Measurements from ENCODE around the gene PPP2R5C. TPM values are rescaled to one million over a fixed set of nuclear protein-coding genes. Genes with fewer than 3 reads are reported as not detected.

Gene PPP2R5C
- total RNA-seq, 3 donors from 2014 or later: 160 to 180 (median 173) TPM

GRCh38 chr14:101939646-101940170 lies 178.2 kb downstream of the PPP2R5C start:
- H3K36me3 Mint-ChIP-seq (ENCODE audit: insufficient read depth): no peaks in the 10 kb centered on the region
- no peak for DNase-seq
- no peak overlapping the region for H3K4me3 Mint-ChIP-seq
- peaks cover 39% of the 10 kb centered on the region for H3K27me3 Mint-ChIP-seq (ENCODE audit: low read depth)
- H3K4me1 Mint-ChIP-seq (ENCODE audit: low read depth): no peaks in the 10 kb centered on the region
- no peak for ATAC-seq
- H3K9me3 Mint-ChIP-seq: no peaks in the 10 kb centered on the region

DNA sequence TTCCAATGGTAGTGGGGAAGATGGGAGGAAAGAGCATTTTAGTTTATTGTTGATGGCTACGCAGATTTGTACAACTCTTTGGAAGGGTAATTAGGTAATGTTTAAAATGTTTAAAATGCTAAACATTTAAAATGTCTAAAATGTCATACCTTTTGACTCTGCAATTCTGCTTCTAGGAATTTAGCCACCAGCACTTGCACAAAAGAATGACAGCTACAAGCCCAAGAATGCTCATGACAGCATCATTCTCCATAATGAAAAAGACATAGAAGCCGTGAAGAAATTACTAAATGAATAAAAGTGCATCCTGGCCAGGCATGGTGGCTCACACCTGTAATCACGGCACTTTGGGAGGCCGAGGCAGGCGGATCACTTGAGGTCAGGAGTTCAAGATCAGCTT lies 182.9 kb downstream of the PPP2R5C start:
- H3K4me3 Mint-ChIP-seq: no peak overlapping the region

GRCh38 chr14:101945171-101945570 lies 183.7 kb downstream of the PPP2R5C start:
- Mint-ChIP-seq H3K9me3 (no peaks in the 10 kb centered on the region), H3K4me1 (ENCODE audit: low read depth) (peaks cover 13% of the 10 kb centered on the region), H3K36me3 (ENCODE audit: insufficient read depth) (no peaks in the 10 kb centered on the region), H3K4me3 (peak overlapping the region; percentile 19), H3K27me3 (ENCODE audit: low read depth) (peaks cover 45% of the 10 kb centered on the region)
- ATAC-seq: no peak
- no peak for DNase-seq

More for the DNA sequence above, 182.9 kb downstream of the PPP2R5C start:
- Mint-ChIP-seq H3K36me3 (ENCODE audit: insufficient read depth) (no peaks in the 10 kb centered on the region), H3K9me3 (no peaks in the 10 kb centered on the region), H3K27me3 (ENCODE audit: low read depth) (peaks cover 46% of the 10 kb centered on the region), H3K4me1 (ENCODE audit: low read depth) (peaks cover 12% of the 10 kb centered on the region)
- ATAC-seq (no peak), DNase-seq (no peak)

- DNase-seq (no peak), ATAC-seq (peak; percentile 8)
- Mint-ChIP-seq H3K36me3 (ENCODE audit: insufficient read depth) (no peaks in the 10 kb centered on the region), H3K4me1 (ENCODE audit: low read depth) (peaks cover 13% of the 10 kb centered on the region), H3K27me3 (ENCODE audit: low read depth) (peaks cover 34% of the 10 kb centered on the region), H3K4me3 (peak overlapping the region; percentile 95), H3K9me3 (no peaks in the 10 kb centered on the region)
These were observed 186.0 kb downstream of the PPP2R5C start for GRCh38 chr14:101947577-101947903.

DNA sequence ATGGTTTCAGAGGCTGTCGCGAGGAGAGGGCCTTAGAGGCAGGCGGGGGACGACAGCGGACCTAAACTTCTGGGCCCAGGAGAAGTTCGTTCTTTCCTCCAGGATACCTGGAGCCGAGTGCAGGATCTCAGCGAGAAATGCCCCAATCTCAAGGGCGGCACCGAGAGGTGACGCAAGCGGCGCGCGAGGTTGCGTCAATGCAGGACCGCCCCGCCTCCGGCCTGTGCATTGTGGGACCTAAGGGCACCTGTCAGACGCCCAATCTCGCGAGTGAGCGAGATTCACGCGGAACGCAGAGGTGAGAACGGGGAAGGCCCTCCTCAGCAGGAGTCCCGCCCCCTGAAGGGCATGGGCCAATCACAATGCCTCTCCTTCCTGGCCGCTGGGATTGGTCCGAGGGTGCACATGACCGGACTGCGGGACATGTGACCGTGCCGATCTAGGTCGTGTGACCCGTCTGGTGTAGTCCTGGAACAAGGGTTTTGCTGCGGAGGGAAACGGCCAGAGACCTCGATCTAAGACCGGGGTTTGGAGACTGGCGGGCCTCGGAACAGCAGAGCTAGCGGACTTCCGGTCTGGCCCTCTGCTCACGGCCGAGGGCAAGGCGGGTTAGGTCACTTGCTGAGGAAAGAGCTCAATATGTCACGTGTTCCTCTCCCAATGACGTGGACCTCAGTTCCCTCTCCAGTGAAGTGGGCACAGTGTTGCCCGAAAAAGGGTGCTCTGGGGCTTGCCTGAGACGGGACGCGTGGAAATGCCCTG lies 186.6 kb downstream of the PPP2R5C start:
- ATAC-seq (peak; percentile 98), DNase-seq (peak; percentile 99)
- Mint-ChIP-seq H3K4me1 (ENCODE audit: low read depth) (peaks cover 13% of the 10 kb centered on the region), H3K27me3 (ENCODE audit: low read depth) (peaks cover 31% of the 10 kb centered on the region), H3K9me3 (no peaks in the 10 kb centered on the region), H3K4me3 (peak overlapping the region; percentile 95), H3K36me3 (ENCODE audit: insufficient read depth) (no peaks in the 10 kb centered on the region)

DNA sequence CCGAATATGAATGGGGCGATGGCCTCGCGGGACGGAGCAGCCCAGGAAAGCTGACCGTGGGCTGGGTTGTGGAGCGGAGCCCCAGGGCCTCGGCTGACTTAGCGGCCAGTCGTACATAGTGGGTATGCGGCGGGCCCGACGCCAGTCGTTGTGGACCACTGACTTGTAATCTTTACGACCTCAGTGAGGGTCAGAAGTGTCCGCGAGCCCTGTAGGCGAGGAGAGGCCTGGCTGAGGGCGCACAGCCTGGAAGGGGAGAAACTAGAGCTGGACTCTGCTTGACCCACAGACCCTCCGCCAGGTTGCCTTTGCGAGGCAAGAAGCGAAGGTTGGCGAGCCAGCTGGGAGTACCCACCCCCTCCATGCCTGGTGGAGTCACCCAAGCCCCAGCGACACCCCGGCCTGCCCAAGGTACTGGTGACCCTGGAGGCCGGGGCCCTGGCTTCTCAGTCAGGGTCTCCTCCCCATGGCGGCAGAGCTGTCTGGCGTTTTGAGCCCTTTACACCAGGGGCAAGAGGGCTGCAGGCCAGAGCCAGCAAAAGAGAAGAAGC lies 187.2 kb downstream of the PPP2R5C start:
- Mint-ChIP-seq H3K36me3 (ENCODE audit: insufficient read depth) (no peaks in the 10 kb centered on the region), H3K4me3 (peak overlapping the region; percentile 95), H3K27me3 (ENCODE audit: low read depth) (peaks cover 24% of the 10 kb centered on the region), H3K4me1 (ENCODE audit: low read depth) (peaks cover 13% of the 10 kb centered on the region), H3K9me3 (no peaks in the 10 kb centered on the region)
- DNase-seq (no peak), ATAC-seq (no peak)

- Mint-ChIP-seq H3K36me3 (ENCODE audit: insufficient read depth) (no peaks in the 10 kb centered on the region), H3K4me1 (ENCODE audit: low read depth) (peaks cover 13% of the 10 kb centered on the region), H3K9me3 (no peaks in the 10 kb centered on the region), H3K27me3 (ENCODE audit: low read depth) (peaks cover 15% of the 10 kb centered on the region), H3K4me3 (peak overlapping the region; percentile 95)
- no peak for DNase-seq
- ATAC-seq: no peak
These were observed 188.6 kb downstream of the PPP2R5C start for GRCh38 chr14:101950100-101950499.

- DNase-seq (no peak), ATAC-seq (no peak)
- Mint-ChIP-seq H3K9me3 (no peaks in the 10 kb centered on the region), H3K27me3 (ENCODE audit: low read depth) (peaks cover 10% of the 10 kb centered on the region), H3K36me3 (ENCODE audit: insufficient read depth) (no peaks in the 10 kb centered on the region), H3K4me1 (ENCODE audit: low read depth) (peaks cover 13% of the 10 kb centered on the region), H3K4me3 (peak overlapping the region; percentile 43)
These were observed 189.2 kb downstream of the PPP2R5C start for GRCh38 chr14:101950516-101951215.

DNA sequence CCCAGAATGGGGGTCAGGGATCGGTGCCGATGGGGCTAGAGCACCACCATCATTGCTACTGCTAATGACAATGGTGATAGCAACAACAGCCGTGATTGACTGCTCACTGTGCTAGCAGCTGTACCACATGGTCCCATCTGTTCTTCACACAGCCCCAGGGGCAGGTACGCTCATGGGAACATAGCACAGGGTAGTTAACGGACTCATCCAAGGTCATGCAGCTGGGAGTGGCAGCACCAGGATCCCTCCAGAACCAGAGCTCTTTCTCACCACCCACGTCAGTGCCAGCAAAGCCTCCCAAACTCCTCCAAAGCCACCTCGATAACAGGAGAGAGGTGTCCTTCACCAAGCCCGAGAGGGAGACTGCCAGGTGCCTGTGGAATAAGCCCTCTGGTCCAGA lies 191.6 kb downstream of the PPP2R5C start:
- ATAC-seq: no peak
- no peak for DNase-seq
- H3K4me3 Mint-ChIP-seq: no peak overlapping the region
- H3K9me3 Mint-ChIP-seq: no peaks in the 10 kb centered on the region
- H3K27me3 Mint-ChIP-seq (ENCODE audit: low read depth): no peaks in the 10 kb centered on the region
- H3K36me3 Mint-ChIP-seq (ENCODE audit: insufficient read depth): no peaks in the 10 kb centered on the region
- H3K4me1 Mint-ChIP-seq (ENCODE audit: low read depth): peaks cover 11% of the 10 kb centered on the region

DNA sequence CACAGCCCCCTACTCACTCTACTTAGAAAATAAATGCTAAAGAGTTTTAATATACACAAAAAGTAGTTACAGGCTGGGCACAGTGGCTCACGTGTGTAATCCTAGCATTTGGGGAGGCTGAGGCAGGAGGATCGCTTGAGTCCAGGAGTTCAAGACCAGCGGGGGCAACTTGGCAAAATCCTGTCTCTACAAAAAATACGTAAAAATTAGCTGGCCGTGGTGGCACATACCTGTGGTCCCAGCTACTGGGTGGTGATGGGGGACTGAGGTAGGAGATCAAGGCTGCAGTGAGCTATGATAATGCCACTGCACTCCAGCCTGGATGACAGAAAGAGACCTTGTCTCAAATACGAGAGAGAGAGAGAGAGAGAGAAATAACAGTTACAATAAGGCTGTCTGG lies 193.0 kb downstream of the PPP2R5C start:
- no peak for ATAC-seq
- Mint-ChIP-seq H3K4me3 (no peak overlapping the region), H3K27me3 (ENCODE audit: low read depth) (no peaks in the 10 kb centered on the region), H3K36me3 (ENCODE audit: insufficient read depth) (no peaks in the 10 kb centered on the region), H3K4me1 (ENCODE audit: low read depth) (peaks cover under 1% of the 10 kb centered on the region), H3K9me3 (no peaks in the 10 kb centered on the region)
- no peak for DNase-seq

GRCh38 chr14:101955695-101956161 lies 194.2 kb downstream of the PPP2R5C start:
- H3K27me3 Mint-ChIP-seq (ENCODE audit: low read depth): no peaks in the 10 kb centered on the region
- H3K36me3 Mint-ChIP-seq (ENCODE audit: insufficient read depth): no peaks in the 10 kb centered on the region
- DNase-seq: no peak
- no peaks in the 10 kb centered on the region for H3K9me3 Mint-ChIP-seq
- peaks cover 6% of the 10 kb centered on the region for H3K4me1 Mint-ChIP-seq (ENCODE audit: low read depth)
- no peak overlapping the region for H3K4me3 Mint-ChIP-seq
- ATAC-seq: no peak

GRCh38 chr14:101956179-101956885 lies 194.8 kb downstream of the PPP2R5C start:
- no peaks in the 10 kb centered on the region for H3K36me3 Mint-ChIP-seq (ENCODE audit: insufficient read depth)
- H3K4me1 Mint-ChIP-seq (ENCODE audit: low read depth): peaks cover 8% of the 10 kb centered on the region
- DNase-seq (no peak), ATAC-seq (no peak)
- no peaks in the 10 kb centered on the region for H3K9me3 Mint-ChIP-seq
- no peak overlapping the region for H3K4me3 Mint-ChIP-seq
- H3K27me3 Mint-ChIP-seq (ENCODE audit: low read depth): no peaks in the 10 kb centered on the region

DNA sequence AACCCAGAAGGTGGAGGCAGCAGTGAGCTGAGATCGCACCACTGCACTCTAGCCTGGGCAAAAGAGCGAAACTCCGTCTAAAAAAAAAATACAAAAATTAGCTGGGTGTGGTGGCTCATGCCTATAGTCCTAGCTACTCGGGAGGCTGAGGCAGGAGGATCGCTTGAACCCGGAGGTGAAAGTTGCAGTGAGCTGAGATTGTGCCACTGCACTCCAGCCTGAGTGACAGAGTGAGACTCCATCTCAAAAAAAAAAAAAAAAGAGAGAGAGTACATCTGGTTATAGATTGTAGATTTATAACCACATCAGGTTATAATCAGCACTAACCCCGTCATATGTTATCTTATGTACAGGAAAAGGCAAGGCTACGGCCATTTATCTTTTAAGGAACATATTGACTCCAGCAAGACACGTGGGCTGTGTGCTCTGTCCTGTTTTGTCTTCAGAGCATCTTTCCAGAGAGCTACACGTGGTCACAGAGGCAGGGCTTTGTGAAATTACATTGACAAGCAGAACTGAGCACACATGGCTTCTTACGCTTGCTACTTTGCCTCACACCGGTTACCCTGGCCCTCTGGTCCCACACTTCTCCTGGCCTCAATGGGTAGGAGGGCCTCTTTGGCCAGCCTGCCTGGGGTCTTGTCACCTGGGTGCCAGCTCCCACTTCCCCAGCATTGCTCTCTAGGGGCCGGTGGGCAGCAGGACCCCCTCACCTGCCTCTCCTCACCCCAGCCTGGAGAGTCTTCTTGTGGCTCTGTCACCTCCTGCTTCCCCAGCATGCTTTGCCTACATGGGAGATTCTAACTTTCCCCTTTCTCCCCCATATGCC lies 196.1 kb downstream of the PPP2R5C start:
- Mint-ChIP-seq H3K4me1 (ENCODE audit: low read depth) (peaks cover 9% of the 10 kb centered on the region), H3K27me3 (ENCODE audit: low read depth) (no peaks in the 10 kb centered on the region), H3K36me3 (ENCODE audit: insufficient read depth) (no peaks in the 10 kb centered on the region), H3K4me3 (no peak overlapping the region), H3K9me3 (no peaks in the 10 kb centered on the region)
- DNase-seq (no peak), ATAC-seq (no peak)
